GM12891 (cell line): ENCODE results near the gene ADGRD2.

ENCODE experiments used
- PAX5 ChIP-seq: IDR thresholded peaks from 2 replicates; pipeline ENCODE4 v1.6.1; 2011; ENCODE audit warnings: low read length, moderate library complexity, mild to moderate bottlenecking; ENCODE audit not compliant: insufficient read depth, severe bottlenecking
- POLR2A ChIP-seq: IDR thresholded peaks from 2 replicates; pipeline ENCODE4 v1.6.1; 2011; ENCODE audit warnings: low read depth, low read length, control low read depth
- POLR2AphosphoS5 ChIP-seq: IDR thresholded peaks from 2 replicates; pipeline ENCODE4 v1.6.1; 2011; ENCODE audit warnings: low read depth, low read length, control low read depth
- SPI1 ChIP-seq: IDR thresholded peaks from 2 replicates; pipeline ENCODE4 v1.6.1; 2011; ENCODE audit warnings: low read depth, low read length, control low read depth
- TAF1 ChIP-seq: IDR thresholded peaks from 2 replicates; pipeline ENCODE4 v1.6.1; 2011; ENCODE audit warnings: low read depth, low read length, control low read depth

GRCh38 chr9:124504530-124505005, 54.3 kb downstream of the ADGRD2 start:
- TF ChIP-seq PAX5 (no peak), TAF1 (no peak), POLR2A (no peak), POLR2AphosphoS5 (no peak), SPI1 (no peak)
